Spleen (tissue), 11 donors: ENCODE data around the gene OPHN1. TPM values are rescaled to one million over a fixed set of nuclear protein-coding genes. Genes with fewer than 3 reads are reported as not detected.

ENCODE experiments used
- DNase-seq: peaks from one replicate; pipeline ENCODE4 v3.0.0-alpha.2; 2020
- H3K27ac ChIP-seq, 8 donors: fragments of 200-600 bp; sonication (generic) in 7 of 8; 1 replicate in 4 of 8; 2 replicates in 4 of 8; pipeline versions ENCODE4 v1.5.0 to v1.8.0; 2016 to 2021; ENCODE audit warnings: inconsistent platforms in 4 of 8, mild to moderate bottlenecking in 4 of 8, moderate library complexity in 1 of 8
- H3K27me3 ChIP-seq, 7 donors: fragments of 200-600 bp; sonication (generic) in 6 of 7; replicated peaks in 1 of 7; 1 replicate in 4 of 7; 2 replicates in 3 of 7; pipeline versions ENCODE4 v1.5.0 to v1.8.0; 2016 to 2021; ENCODE audit warnings: inconsistent platforms in 3 of 7, mild to moderate bottlenecking in 1 of 7
- H3K36me3 ChIP-seq, 6 donors: fragments of 200-600 bp; sonication (generic) in 5 of 6; 1 replicate in 4 of 6; 2 replicates in 2 of 6; pipeline versions ENCODE4 v1.5.0 to v1.8.0; 2016 to 2021; ENCODE audit warnings: inconsistent platforms in 2 of 6
- H3K4me1 ChIP-seq, 6 donors: fragments of 200-600 bp; sonication (generic) in 5 of 6; 1 replicate in 3 of 6; 2 replicates in 3 of 6; pipeline versions ENCODE4 v1.5.0 to v1.8.0; 2016 to 2021; ENCODE audit warnings: inconsistent platforms in 3 of 6
- H3K4me3 ChIP-seq, 8 donors: fragments of 200-600 bp; sonication (generic) in 7 of 8; 1 replicate in 4 of 8; 2 replicates in 4 of 8; pipeline versions ENCODE4 v1.5.0 to v1.8.0; 2016 to 2021; ENCODE audit warnings: inconsistent platforms in 4 of 8, mild to moderate bottlenecking in 4 of 8, moderate library complexity in 2 of 8
- H3K9me3 ChIP-seq, 8 donors: fragments of 200-600 bp; sonication (generic) in 7 of 8; 1 replicate in 4 of 8; 2 replicates in 4 of 8; pipeline versions ENCODE4 v1.5.0 to v1.8.0; 2016 to 2021; ENCODE audit warnings: inconsistent platforms in 4 of 8
- CTCF ChIP-seq, 11 experiments: fragments of 200-600 bp in 7 of 11; fragments of 450-650 bp in 4 of 11; sonication (generic) in 4 of 11; IDR thresholded peaks in 8 of 11; conservative IDR thresholded peaks in 3 of 11; 1 replicate in 7 of 11; 2 replicates in 4 of 11; pipeline versions ENCODE4 v1.4.0 to v1.8.0; 2016 to 2021; ENCODE audit warnings: antibody characterized with exemption in 11 of 11, inconsistent platforms in 4 of 11, mild to moderate bottlenecking in 1 of 11
- POLR2A ChIP-seq, 3 donors: fragments of 450-650 bp; IDR thresholded peaks; one replicate each; pipeline ENCODE4 v1.5.1; 2017; ENCODE audit warnings: antibody characterized with exemption in 3 of 3, mild to moderate bottlenecking in 1 of 3
- POLR2AphosphoS5 ChIP-seq, 3 donors: sonication (generic); formaldehyde crosslinking; IDR thresholded peaks; one replicate each; pipeline ENCODE4 v1.5.1; 2017; ENCODE audit warnings: antibody characterized with exemption in 3 of 3
- WGBS, 5 donors: extraction: QIAGEN DNeasy Blood & Tissue Kit in 3 of 5; methylation state at CpG; one replicate each; pipeline versions ENCODE4 v1.1.5 to v1.1.7; 2013 to 2018; 5-methylcytosine and 5-hydroxymethylcytosine counted together
- intact Hi-C: fragments of 100-400 bp; cut with DNase I; formaldehyde crosslinking; loops from one replicate; pipeline ENCODE4 v1.15.0; 2023; ENCODE audit warnings: low total_unique reads
- polyA plus RNA-seq, 3 donors: library from polyadenylated mRNA; stranded (reverse); fragments of 200-250 nt; gene quantifications; one replicate each; pipeline ENCODE4 v1.2.1, GENCODE V29; 2013
- total RNA-seq, 7 donors: library from RNA; depleted of rRNA in 3 of 7; stranded (reverse); fragments of >200 nt in 3 of 7; fragmentation: NEBNext Ultra II Directional in 4 of 7; extraction: Animal tissue kit (Norgen Biotek cat#: 25700) in 4 of 7; gene quantifications; one replicate each; pipeline versions ENCODE4 v1.1.0 to v1.2.1, GENCODE V29; 2016 to 2021
- donor health status: healthy with polysubstance abuse.
- donor health status: DM: no; HTN: no; CAD: no; lungs with moderate emphysema.
- donor health status: DM: no; HTN: no; CAD: no.
- donor health status: Bipolar disorder and iron deficiency.
- donor health status: healthy.
- donor health status: DM: no; HTN: no; CAD: no.
- donor health status: DM: yes; HTN: yes; CAD: no.

The OPHN1 gene
- total and polyA plus RNA-seq, 10 donors, result 0.20 to 4.6 (median 3.1) TPM

- WGBS, 5 donors, result 71 to 93% (median 83%) methylated on average over 3 of the region's 3 CpGs
- peaks cover 0 to 21% (median under 1%) of the 10 kb centered on the region in 7 donors for H3K27me3 ChIP-seq
- no peaks in the 10 kb centered on the region for H3K9me3 ChIP-seq
- H3K4me3 ChIP-seq, result no peak overlapping the region
- TF ChIP-seq POLR2AphosphoS5 (IDR thresholded peaks at IDR 0.05) (no peak), CTCF (IDR thresholded peaks at IDR 0.05 in 8 of 11, conservative IDR thresholded peaks at IDR 0.05 in 3 of 11) (no peak), POLR2A (IDR thresholded peaks at IDR 0.05) (no peak)
- no peak for DNase-seq
- H3K27ac ChIP-seq, result no peak overlapping the region
- no peaks in the 10 kb centered on the region for H3K36me3 ChIP-seq
- intact Hi-C loops, result no loop called here
- H3K4me1 ChIP-seq, result peaks cover 0 to 10% (median 0%) of the 10 kb centered on the region in 6 donors
Measured at GRCh38 chrX:68428431-68428830, 4.9 kb downstream of the OPHN1 start.

DNA sequence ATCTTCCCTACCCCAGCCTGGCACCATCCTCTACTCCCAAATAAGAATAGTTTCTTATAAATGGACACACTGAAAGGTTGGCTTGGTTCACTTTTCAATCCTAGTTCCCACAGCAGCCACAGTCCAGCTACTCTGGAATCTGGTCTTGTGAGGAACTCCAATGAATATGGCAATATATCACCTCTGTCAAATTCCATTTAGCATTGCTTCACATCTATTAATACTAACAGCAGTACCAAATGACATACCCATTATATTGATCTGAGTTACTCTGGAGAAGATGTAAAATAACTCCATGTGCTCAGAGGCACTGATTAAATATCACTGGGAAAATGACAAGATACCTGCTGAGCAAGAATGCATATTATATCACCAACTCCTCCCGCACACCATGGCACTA, 8.6 kb downstream of the OPHN1 start:
- WGBS, 5 donors, result 75 to 100% (median 95%) methylated on average over 1 of the region's 1 CpG; no CpG with 5 or more reads in 1 of the 5 donors
- intact Hi-C loops, result no loop called here

DNA sequence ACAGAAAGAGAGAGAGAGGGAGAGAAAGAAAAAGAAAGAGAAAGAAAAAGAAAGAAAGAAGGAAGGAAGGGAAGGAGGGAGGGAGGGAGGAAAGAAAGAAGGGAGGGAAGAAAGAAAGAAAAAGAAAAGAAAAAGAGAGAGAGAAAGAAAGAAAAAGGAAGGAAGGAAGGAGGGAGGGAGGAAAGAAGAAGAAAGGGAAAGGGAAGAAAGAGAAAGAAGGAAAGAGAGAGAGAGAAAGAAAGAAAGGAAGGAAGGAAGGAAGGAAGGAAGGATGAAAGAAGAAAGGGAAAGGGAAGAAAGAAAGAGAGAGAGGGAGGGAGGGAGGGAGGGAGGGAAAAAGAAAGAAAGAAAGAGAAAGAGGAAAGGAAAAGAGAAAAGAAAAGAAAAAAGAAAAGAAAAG, 10.8 kb downstream of the OPHN1 start:
- H3K9me3 ChIP-seq, result no peaks in the 10 kb centered on the region
- DNase-seq, result no peak
- TF ChIP-seq CTCF (IDR thresholded peaks at IDR 0.05 in 8 of 11, conservative IDR thresholded peaks at IDR 0.05 in 3 of 11) (no peak), POLR2A (IDR thresholded peaks at IDR 0.05) (no peak), POLR2AphosphoS5 (IDR thresholded peaks at IDR 0.05) (no peak)
- intact Hi-C loops, result no loop called here
- H3K4me3 ChIP-seq, result no peak overlapping the region
- H3K27ac ChIP-seq, result no peak overlapping the region
- H3K36me3 ChIP-seq, result no peaks in the 10 kb centered on the region
- no peaks in the 10 kb centered on the region for H3K27me3 ChIP-seq
- no peaks in the 10 kb centered on the region for H3K4me1 ChIP-seq

More for the DNA sequence above, 8.6 kb downstream of the OPHN1 start:
- DNase-seq, result no peak
- no peaks in the 10 kb centered on the region for H3K9me3 ChIP-seq
- no peak overlapping the region for H3K27ac ChIP-seq
- TF ChIP-seq POLR2AphosphoS5 (IDR thresholded peaks at IDR 0.05) (no peak), POLR2A (IDR thresholded peaks at IDR 0.05) (no peak), CTCF (IDR thresholded peaks at IDR 0.05 in 8 of 11, conservative IDR thresholded peaks at IDR 0.05 in 3 of 11) (no peak)
- no peaks in the 10 kb centered on the region for H3K36me3 ChIP-seq
- H3K4me1 ChIP-seq, result no peaks in the 10 kb centered on the region
- no peak overlapping the region for H3K4me3 ChIP-seq
- peaks cover 0 to 5% (median 0%) of the 10 kb centered on the region in 7 donors for H3K27me3 ChIP-seq

DNA sequence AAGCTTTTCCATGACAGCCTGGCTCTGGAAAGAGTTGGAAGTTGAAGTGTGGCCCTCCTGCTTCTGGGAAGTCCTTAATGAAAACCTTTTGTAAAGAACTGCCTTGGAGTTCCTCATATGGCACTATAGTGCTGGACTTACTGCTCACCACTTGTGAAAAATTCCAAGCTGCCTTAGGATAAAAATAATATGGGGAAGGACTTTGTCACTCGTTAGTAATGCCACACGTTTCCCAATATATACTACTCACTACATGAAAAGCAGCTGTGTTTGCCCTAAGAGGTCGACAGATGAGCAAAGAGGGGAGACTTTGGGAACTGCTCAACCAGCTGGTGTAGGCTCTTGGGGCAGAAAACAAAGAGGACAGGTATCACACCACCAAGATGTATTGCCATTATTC, 11.7 kb downstream of the OPHN1 start:
- intact Hi-C loops, result no loop called here

More for the DNA sequence above, 11.7 kb downstream of the OPHN1 start:
- no peak overlapping the region for H3K27ac ChIP-seq
- H3K27me3 ChIP-seq, result no peaks in the 10 kb centered on the region
- H3K4me3 ChIP-seq, result no peak overlapping the region
- 33 to 74% (median 48%) methylated on average over 3 of the region's 3 CpGs for WGBS, 5 donors
- H3K36me3 ChIP-seq, result no peaks in the 10 kb centered on the region
- no peak for DNase-seq
- H3K9me3 ChIP-seq, result no peaks in the 10 kb centered on the region
- H3K4me1 ChIP-seq, result no peaks in the 10 kb centered on the region
- TF ChIP-seq POLR2AphosphoS5 (IDR thresholded peaks at IDR 0.05), result no peak
- no peak for TF ChIP-seq POLR2A (IDR thresholded peaks at IDR 0.05)
- TF ChIP-seq CTCF (IDR thresholded peaks at IDR 0.05 in 8 of 11, conservative IDR thresholded peaks at IDR 0.05 in 3 of 11), result no peak
